Heart left ventricle (tissue), 16 donors: Measurements from ENCODE around the gene IL31RA. TPM values are rescaled to one million over a fixed set of nuclear protein-coding genes. Genes with fewer than 3 reads are reported as not detected.

Source experiments
- ATAC-seq, 4 donors: fragments of 200-7000 bp; cut with Tn5 transposase; one replicate each; pipeline ENCODE4 v1.9.1; 2020 to 2022; ENCODE audit warnings: moderate library complexity in 4 of 4, mild to moderate bottlenecking in 3 of 4, moderate number of reproducible peaks in 1 of 4
- DNase-seq, 5 donors: peaks; one replicate each; pipeline ENCODE4 v3.0.0-alpha.2; 2020
- H3K27ac ChIP-seq, 12 donors: fragments of 200-600 bp; sonication (generic) in 4 of 12; one replicate each; pipeline versions ENCODE4 v1.5.0 to v1.8.0; 2016 to 2022; ENCODE audit warnings: mild to moderate bottlenecking in 2 of 12
- H3K27me3 ChIP-seq, 9 donors: fragments of 200-600 bp; sonication (generic) in 2 of 9; one replicate each; pipeline versions ENCODE4 v1.5.1 to v1.8.0; 2016 to 2022; ENCODE audit warnings: mild to moderate bottlenecking in 3 of 9
- H3K36me3 ChIP-seq, 9 donors: fragments of 200-600 bp; sonication (generic) in 2 of 9; one replicate each; pipeline versions ENCODE4 v1.5.0 to v1.8.0; 2018 to 2022; ENCODE audit warnings: mild to moderate bottlenecking in 2 of 9
- H3K4me1 ChIP-seq, 12 donors: fragments of 200-600 bp; sonication (generic) in 4 of 12; one replicate each; pipeline versions ENCODE4 v1.5.0 to v1.8.0; 2016 to 2022; ENCODE audit warnings: mild to moderate bottlenecking in 3 of 12
- H3K4me3 ChIP-seq, 12 donors: fragments of 200-600 bp; sonication (generic) in 4 of 12; one replicate each; pipeline versions ENCODE4 v1.5.0 to v1.8.0; 2017 to 2022; ENCODE audit warnings: mild to moderate bottlenecking in 9 of 12, moderate library complexity in 4 of 12
- H3K9me3 ChIP-seq, 12 donors: fragments of 200-600 bp; sonication (generic) in 4 of 12; one replicate each; pipeline versions ENCODE4 v1.5.0 to v1.8.0; 2016 to 2022; ENCODE audit warnings: mild to moderate bottlenecking in 1 of 12
- CTCF ChIP-seq, 12 donors: fragments of 200-600 bp; sonication (generic) in 4 of 12; IDR thresholded peaks; one replicate each; pipeline versions ENCODE4 v1.5.0 to v1.8.0; 2018 to 2022; ENCODE audit warnings: antibody characterized with exemption in 12 of 12, mild to moderate bottlenecking in 5 of 12
- POLR2A ChIP-seq, 2 donors: fragments of 450-650 bp; IDR thresholded peaks; one replicate each; pipeline ENCODE4 v1.6.1; 2017; ENCODE audit warnings: antibody characterized with exemption in 2 of 2, mild to moderate bottlenecking in 2 of 2, moderate library complexity in 2 of 2
- WGBS, 4 donors: extraction: QIAGEN DNeasy Blood & Tissue Kit in 2 of 4; methylation state at CpG; one replicate each; pipeline versions ENCODE4 v1.1.5 to v1.1.7; 2013 to 2018; 5-methylcytosine and 5-hydroxymethylcytosine counted together
- intact Hi-C, 10 donors: fragments of 100-400 bp; cut with DNase I; formaldehyde crosslinking; loops; one replicate each; pipeline versions ENCODE4 v1.11.1 to v1.14.2; 2022
- polyA plus RNA-seq, 2 donors: library from polyadenylated mRNA; stranded (reverse); fragments of 200-250 nt; gene quantifications; one replicate each; pipeline ENCODE4 v1.2.3, GENCODE V29; 2013
- total RNA-seq, 9 donors: library from RNA; depleted of rRNA in 2 of 9; stranded (reverse); fragments of >200 nt in 2 of 9; fragmentation: NEBNext Ultra II Directional in 3 of 9; extraction: Animal tissue kit (Norgen Biotek cat#: 25700) in 3 of 9; gene quantifications; one replicate each; pipeline versions ENCODE4 v1.1.0 to v1.2.4, GENCODE V29; 2016 to 2023
- donor health status: ischemic (EF 13 %, LVEDD 7.1; RV severe dilation, severe dysfunction).
- donor health status: healthy with polysubstance abuse.
- donor health status: DM: no; HTN: yes; CAD: no.
- donor health status: DM: no; HTN: no; CAD: no.
- donor health status: ischemic (EF 25% LVEDD 6.9; RV normal size, moderate dysfunction).
- donor health status: ischemic (EF 25% LVEDD 5.7; RV mildly dilated, moderate dysfunction).
- donor health status: healthy.
- donor health status: DM: yes; HTN: yes; CAD: no.
- donor health status: ischemic (EF 35%, LVEDD 5.7; RV mildly dilated, moderate dysfunction).
- donor health status: nonischemic (EF 11% LVEDD 7.7; RV severe dilation, severe dysfunction).
- donor health status: DM: yes; HTN: yes; CAD: no.
- donor health status: PGD.
- donor health status: ischemic (EF 29% LVEDD 5.4; RV normal size, mild dysfunction).
- donor health status: nonischemic (EF 23%, LVEDD 6.1; RV moderate dilation, normal function).

Gene IL31RA
- total and polyA plus RNA-seq, 11 donors, result 0.12 to 2.2 (median 0.47) TPM; not detected in 5

DNA sequence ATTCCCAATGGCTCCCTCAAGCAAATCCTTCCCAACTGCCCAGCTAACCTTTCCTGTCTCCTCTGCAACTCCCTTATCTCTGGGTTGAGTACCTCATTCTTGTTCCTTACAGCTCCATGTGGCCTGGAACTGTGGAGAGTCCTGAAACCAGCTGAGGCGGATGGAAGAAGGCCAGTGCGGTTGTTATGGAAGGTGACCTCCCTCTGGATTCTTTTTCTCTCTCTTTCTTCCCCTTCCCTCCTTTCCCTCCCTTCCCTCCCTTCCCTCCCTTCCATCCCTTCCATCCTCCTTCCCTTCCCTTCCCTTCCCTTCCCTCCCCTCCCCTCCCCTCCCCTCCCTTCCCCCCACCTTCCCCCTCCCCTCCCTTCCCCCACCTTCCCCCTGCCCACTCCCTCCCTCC, 45.1 kb downstream of the IL31RA start:
- H3K27me3 ChIP-seq, result no peaks in the 10 kb centered on the region
- WGBS, 4 donors, result 90 to 99% (median 98%) methylated on average over 2 of the region's 2 CpGs
- H3K4me3 ChIP-seq, result no peak overlapping the region
- no peak overlapping the region for H3K27ac ChIP-seq
- H3K9me3 ChIP-seq, result peaks cover 0 to 3% (median 0%) of the 10 kb centered on the region in 12 donors
- peaks cover 0 to 4% (median 0%) of the 10 kb centered on the region in 12 donors for H3K4me1 ChIP-seq
- DNase-seq (no peak), ATAC-seq (no peak)
- H3K36me3 ChIP-seq, result no peaks in the 10 kb centered on the region
- intact Hi-C loops, result no loop called here
- TF ChIP-seq CTCF (IDR thresholded peaks at IDR 0.05) (no peak), POLR2A (IDR thresholded peaks at IDR 0.05) (no peak)

GRCh38 chr5:55896663-55897062, 45.5 kb downstream of the IL31RA start:
- no peaks in the 10 kb centered on the region for H3K9me3 ChIP-seq
- DNase-seq (no peak), ATAC-seq (no peak)
- TF ChIP-seq CTCF (IDR thresholded peaks at IDR 0.05) (no peak), POLR2A (IDR thresholded peaks at IDR 0.05) (no peak)
- intact Hi-C loops, result no loop called here
- 83 to 94% (median 89%) methylated on average over 2 of the region's 2 CpGs for WGBS, 4 donors
- H3K4me3 ChIP-seq, result no peak overlapping the region
- H3K27me3 ChIP-seq, result no peaks in the 10 kb centered on the region
- H3K4me1 ChIP-seq, result peaks cover 0 to 4% (median 0%) of the 10 kb centered on the region in 12 donors
- no peak overlapping the region for H3K27ac ChIP-seq
- no peaks in the 10 kb centered on the region for H3K36me3 ChIP-seq

DNA sequence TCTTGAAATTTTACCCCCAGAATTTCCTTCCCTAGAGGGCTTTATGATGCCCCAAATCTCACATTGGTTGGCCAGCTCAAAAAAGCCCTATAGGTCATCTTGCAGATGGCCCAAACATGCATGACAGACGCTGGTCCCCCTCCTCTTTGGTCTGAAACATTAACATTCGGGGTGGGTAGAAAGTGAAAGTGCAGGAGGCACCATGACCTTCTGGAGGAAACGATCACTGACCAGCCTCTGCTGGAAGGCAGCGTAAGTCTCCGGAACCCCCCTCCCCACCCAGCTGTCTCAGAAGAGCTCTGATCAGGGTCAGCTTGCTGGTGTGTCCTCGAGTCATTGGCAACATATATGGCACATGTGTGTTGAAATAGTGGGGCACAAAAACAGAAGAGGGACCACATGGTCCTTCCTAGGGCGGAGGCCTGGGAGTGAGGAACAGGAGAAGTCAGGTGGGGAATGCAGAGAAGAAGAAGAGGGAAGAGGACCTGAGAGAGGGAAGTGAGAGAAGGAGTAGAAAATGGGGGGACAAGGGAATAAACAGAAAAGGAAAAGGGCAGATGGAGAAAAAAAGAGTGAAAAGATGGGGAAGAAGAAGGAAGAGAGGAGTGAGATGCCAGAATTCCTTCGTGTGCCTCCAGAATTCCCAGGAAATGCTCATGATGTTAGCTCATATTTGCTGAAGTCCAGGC, 46.2 kb downstream of the IL31RA start:
- ATAC-seq (no peak), DNase-seq (no peak)
- Histone ChIP-seq H3K4me1 (peaks cover 0 to 4% (median 0%) of the 10 kb centered on the region in 12 donors), H3K4me3 (no peak overlapping the region), H3K36me3 (no peaks in the 10 kb centered on the region), H3K9me3 (no peaks in the 10 kb centered on the region), H3K27me3 (no peaks in the 10 kb centered on the region), H3K27ac (no peak overlapping the region)
- intact Hi-C loops, result no loop called here
- no peak for TF ChIP-seq POLR2A (IDR thresholded peaks at IDR 0.05)
- TF ChIP-seq CTCF (IDR thresholded peaks at IDR 0.05), result no peak
- WGBS, 4 donors, result 81 to 84% (median 83%) methylated on average over 8 of the region's 8 CpGs

DNA sequence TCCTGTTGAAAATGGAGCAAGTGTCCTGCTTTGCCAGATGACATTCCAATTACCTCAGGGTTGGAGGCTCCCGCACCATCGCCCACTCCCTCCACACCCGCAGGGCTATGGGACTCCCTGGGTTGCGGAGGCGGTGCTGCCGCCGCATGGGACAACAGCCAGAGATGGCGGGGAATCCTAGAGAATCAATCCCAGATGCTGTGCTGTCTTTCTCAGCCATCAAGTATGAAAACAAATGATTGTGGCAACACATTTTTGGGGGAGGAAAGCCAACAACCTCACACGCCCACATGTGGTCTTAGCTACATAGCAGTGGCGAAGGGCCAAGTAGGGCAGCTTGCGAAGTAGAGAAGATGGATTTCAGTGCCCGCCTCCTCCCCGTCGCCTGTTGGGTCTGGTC, 46.7 kb downstream of the IL31RA start:
- intact Hi-C loops, result no loop called here
- Histone ChIP-seq H3K27me3 (no peaks in the 10 kb centered on the region), H3K9me3 (no peaks in the 10 kb centered on the region), H3K27ac (no peak overlapping the region), H3K4me1 (peaks cover 0 to 4% (median 0%) of the 10 kb centered on the region in 12 donors), H3K36me3 (no peaks in the 10 kb centered on the region), H3K4me3 (no peak overlapping the region)
- ATAC-seq (peak in 3 of 4 donors; percentile 58 to 90 (median 62)), DNase-seq (peak in 4 of 5 donors; percentile 37 to 72 (median 58))
- TF ChIP-seq CTCF (IDR thresholded peaks at IDR 0.05), result no peak
- no peak for TF ChIP-seq POLR2A (IDR thresholded peaks at IDR 0.05)
- WGBS, 4 donors, result 73 to 76% (median 76%) methylated on average over 14 of the region's 14 CpGs
